Measurements from ENCODE around the gene HSPB1.

The HSPB1 gene

DNA sequence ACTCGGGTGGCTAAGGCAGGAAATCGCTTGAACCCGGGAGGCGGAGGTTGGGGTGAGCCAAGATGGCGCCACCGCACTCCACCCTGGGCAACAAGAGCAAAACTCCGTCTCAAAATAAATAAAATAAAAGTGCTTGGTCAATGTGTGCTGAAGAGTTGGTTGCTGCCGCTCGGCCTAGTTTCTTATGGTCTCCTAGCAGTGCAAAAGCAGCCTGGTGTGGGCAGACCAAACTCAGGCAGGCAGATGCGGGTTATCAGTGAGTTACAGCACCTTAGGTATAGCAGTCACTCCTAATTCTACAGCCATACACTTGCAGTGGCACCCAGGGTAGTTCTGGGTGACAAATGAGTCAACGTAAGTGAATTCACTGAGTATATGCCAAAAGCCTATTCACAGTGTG lies 22.6 kb downstream of the HSPB1 start:
- Histone ChIP-seq H3K9ac (ENCODE audit: low read length) (no peak overlapping the region), H4K20me1 (ENCODE audit: insufficient read depth, low read length) (no peaks in the 10 kb centered on the region), H3K27ac (ENCODE audit: low read depth, low read length, poor library complexity, severe bottlenecking) (no peak overlapping the region), H2AFZ (ENCODE audit: low read length) (no peak overlapping the region), H3K27me3 (ENCODE audit: insufficient read depth, low read length) (no peaks in the 10 kb centered on the region), H3K9me3 (ENCODE audit: low read length) (no peaks in the 10 kb centered on the region), H3K79me2 (ENCODE audit: insufficient read depth, low read length) (peaks cover 10% of the 10 kb centered on the region), H3K4me2 (ENCODE audit: low read length) (no peak overlapping the region), H3K4me3 (ENCODE audit: low read depth, low read length, poor library complexity, severe bottlenecking) (no peak overlapping the region), H3F3A (ENCODE audit: insufficient read depth, low read length) (0 out of 2 replicates have a peak, but pooled peaks cover under 1% of the 10 kb centered on the region), H3K4me1 (ENCODE audit: insufficient read depth, low read length, severe bottlenecking) (no peaks in the 10 kb centered on the region), H3K36me3 (ENCODE audit: insufficient read depth, low read length) (peaks cover 75% of the 10 kb centered on the region), H3K9me2 (ENCODE audit: low read depth, low read length) (no peaks in the 10 kb centered on the region)
- TF ChIP-seq, protein P1, sequence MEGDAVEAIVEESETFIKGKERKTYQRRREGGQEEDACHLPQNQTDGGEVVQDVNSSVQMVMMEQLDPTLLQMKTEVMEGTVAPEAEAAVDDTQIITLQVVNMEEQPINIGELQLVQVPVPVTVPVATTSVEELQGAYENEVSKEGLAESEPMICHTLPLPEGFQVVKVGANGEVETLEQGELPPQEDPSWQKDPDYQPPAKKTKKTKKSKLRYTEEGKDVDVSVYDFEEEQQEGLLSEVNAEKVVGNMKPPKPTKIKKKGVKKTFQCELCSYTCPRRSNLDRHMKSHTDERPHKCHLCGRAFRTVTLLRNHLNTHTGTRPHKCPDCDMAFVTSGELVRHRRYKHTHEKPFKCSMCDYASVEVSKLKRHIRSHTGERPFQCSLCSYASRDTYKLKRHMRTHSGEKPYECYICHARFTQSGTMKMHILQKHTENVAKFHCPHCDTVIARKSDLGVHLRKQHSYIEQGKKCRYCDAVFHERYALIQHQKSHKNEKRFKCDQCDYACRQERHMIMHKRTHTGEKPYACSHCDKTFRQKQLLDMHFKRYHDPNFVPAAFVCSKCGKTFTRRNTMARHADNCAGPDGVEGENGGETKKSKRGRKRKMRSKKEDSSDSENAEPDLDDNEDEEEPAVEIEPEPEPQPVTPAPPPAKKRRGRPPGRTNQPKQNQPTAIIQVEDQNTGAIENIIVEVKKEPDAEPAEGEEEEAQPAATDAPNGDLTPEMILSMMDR (IDR thresholded peaks at IDR 0.05; ENCODE audit: low read length) = no peak
- no peak for TF ChIP-seq EZH2 (IDR thresholded peaks at IDR 0.05; ENCODE audit: borderline replicate concordance, low read length)

DNA sequence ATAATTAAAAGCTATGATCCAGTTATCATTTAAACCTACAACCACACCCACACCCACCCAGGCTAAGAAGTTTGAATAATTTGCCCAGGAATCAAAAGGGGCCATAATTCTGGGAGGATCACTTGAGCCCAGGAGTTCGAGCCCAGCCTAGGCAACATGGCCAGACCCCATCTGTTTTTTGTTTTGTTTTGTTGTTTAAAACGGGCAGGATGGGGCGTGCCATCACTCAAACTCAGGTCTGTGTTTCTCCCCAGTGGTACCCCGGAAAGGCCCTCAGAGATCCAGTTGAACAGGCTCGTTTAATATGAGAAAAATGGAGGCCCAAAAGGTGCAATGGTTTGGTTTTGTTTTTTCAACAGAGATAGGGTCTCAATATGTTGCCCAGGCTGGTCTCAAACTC lies 23.3 kb downstream of the HSPB1 start:
- H3K79me2 ChIP-seq (ENCODE audit: insufficient read depth, low read length) = peaks cover 16% of the 10 kb centered on the region
- no peaks in the 10 kb centered on the region for H3K4me1 ChIP-seq (ENCODE audit: insufficient read depth, low read length, severe bottlenecking)
- no peak overlapping the region for H3K27ac ChIP-seq (ENCODE audit: low read depth, low read length, poor library complexity, severe bottlenecking)
- no peak overlapping the region for H3K4me3 ChIP-seq (ENCODE audit: low read depth, low read length, poor library complexity, severe bottlenecking)
- no peaks in the 10 kb centered on the region for H4K20me1 ChIP-seq (ENCODE audit: insufficient read depth, low read length)
- peaks cover 82% of the 10 kb centered on the region for H3K36me3 ChIP-seq (ENCODE audit: insufficient read depth, low read length)
- H2AFZ ChIP-seq (ENCODE audit: low read length) = no peak overlapping the region
- no peaks in the 10 kb centered on the region for H3F3A ChIP-seq (ENCODE audit: insufficient read depth, low read length)
- no peaks in the 10 kb centered on the region for H3K9me2 ChIP-seq (ENCODE audit: low read depth, low read length)
- H3K4me2 ChIP-seq (ENCODE audit: low read length) = no peak overlapping the region
- no peak overlapping the region for H3K9ac ChIP-seq (ENCODE audit: low read length)
- H3K27me3 ChIP-seq (ENCODE audit: insufficient read depth, low read length) = no peaks in the 10 kb centered on the region
- no peak for TF ChIP-seq EZH2 (IDR thresholded peaks at IDR 0.05; ENCODE audit: borderline replicate concordance, low read length)
- TF ChIP-seq, protein P1 (IDR thresholded peaks at IDR 0.05; ENCODE audit: low read length) = no peak
- no peaks in the 10 kb centered on the region for H3K9me3 ChIP-seq (ENCODE audit: low read length)

DNA sequence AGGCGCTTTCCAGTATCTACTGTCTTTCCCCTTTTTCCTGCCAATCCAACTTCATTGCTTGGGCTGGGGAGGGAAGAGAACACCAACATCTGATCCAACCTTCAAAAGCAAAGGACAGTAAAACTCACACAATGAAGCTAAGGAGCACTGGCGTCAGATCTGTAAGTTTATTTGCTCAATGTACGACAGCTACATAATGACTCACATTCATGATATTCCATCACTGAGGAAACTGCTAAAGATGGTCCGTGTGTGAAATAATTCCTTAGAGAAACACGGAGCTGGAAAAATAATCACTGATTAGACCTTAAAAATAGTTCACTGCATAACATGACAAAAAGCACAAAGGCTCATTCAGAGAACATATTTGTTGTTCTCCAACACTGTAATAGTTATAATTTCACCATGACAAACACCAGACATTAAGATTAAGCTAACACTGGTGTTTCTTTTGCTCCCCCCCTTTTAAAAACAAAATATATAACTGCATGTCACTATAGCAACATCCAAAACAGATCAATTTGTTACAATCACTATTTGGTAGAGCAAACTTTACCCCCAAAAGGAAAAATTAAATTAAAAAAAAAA lies 24.3 kb downstream of the HSPB1 start:
- H3K36me3 ChIP-seq (ENCODE audit: insufficient read depth, low read length) = peaks cover 90% of the 10 kb centered on the region

More for the DNA sequence above, 24.3 kb downstream of the HSPB1 start:
- H3K27ac ChIP-seq (ENCODE audit: low read depth, low read length, poor library complexity, severe bottlenecking) = no peak overlapping the region
- no peaks in the 10 kb centered on the region for H3K4me1 ChIP-seq (ENCODE audit: insufficient read depth, low read length, severe bottlenecking)
- no peaks in the 10 kb centered on the region for H3F3A ChIP-seq (ENCODE audit: insufficient read depth, low read length)
- no peak overlapping the region for H3K4me2 ChIP-seq (ENCODE audit: low read length)
- H3K27me3 ChIP-seq (ENCODE audit: insufficient read depth, low read length) = no peaks in the 10 kb centered on the region
- no peak overlapping the region for H3K4me3 ChIP-seq (ENCODE audit: low read depth, low read length, poor library complexity, severe bottlenecking)
- no peaks in the 10 kb centered on the region for H3K9me3 ChIP-seq (ENCODE audit: low read length)
- TF ChIP-seq, protein P1 (IDR thresholded peaks at IDR 0.05; ENCODE audit: low read length) = no peak
- no peak for TF ChIP-seq EZH2 (IDR thresholded peaks at IDR 0.05; ENCODE audit: borderline replicate concordance, low read length)
- peaks cover 25% of the 10 kb centered on the region for H3K79me2 ChIP-seq (ENCODE audit: insufficient read depth, low read length)
- H3K9me2 ChIP-seq (ENCODE audit: low read depth, low read length) = no peaks in the 10 kb centered on the region
- no peaks in the 10 kb centered on the region for H4K20me1 ChIP-seq (ENCODE audit: insufficient read depth, low read length)
- no peak overlapping the region for H3K9ac ChIP-seq (ENCODE audit: low read length)
- H2AFZ ChIP-seq (ENCODE audit: low read length) = no peak overlapping the region

Data from OCI-LY1 (cell line).